Astrocyte (in vitro differentiated cells and primary cell): ENCODE results near the gene CHD3. TPM values are rescaled to one million over a fixed set of nuclear protein-coding genes. Genes with fewer than 3 reads are reported as not detected.

Source experiments
- DNase-seq: peaks from one replicate; pipeline ENCODE4 v3.0.0-alpha.2; 2010; ENCODE audit warnings: low read depth
- FAIRE-seq: peaks from 2 replicates; lab custom pipeline; 2011; peaks lifted over from hg19 to GRCh38; lab: Jason Lieb, UNC
- H2AFZ ChIP-seq: 2 replicates; pipeline ENCODE4 v1.6.0; 2012; ENCODE audit warnings: low read depth, low read length, inconsistent platforms
- H3K27ac ChIP-seq: 2 replicates; pipeline ENCODE4 v1.5.1; 2011; ENCODE audit warnings: low read depth, low read length, inconsistent platforms
- H3K27me3 ChIP-seq: 2 replicates; pipeline ENCODE4 v1.6.0; 2011; ENCODE audit warnings: low read length, inconsistent platforms; ENCODE audit not compliant: insufficient read depth
- H3K36me3 ChIP-seq: 2 replicates; pipeline ENCODE4 v1.5.1; 2011; ENCODE audit warnings: low read length, inconsistent platforms; ENCODE audit not compliant: insufficient read depth
- H3K4me1 ChIP-seq: 2 replicates; pipeline ENCODE4 v1.5.1; 2011; ENCODE audit warnings: low read length, inconsistent platforms; ENCODE audit not compliant: insufficient read depth
- H3K4me2 ChIP-seq: 2 replicates; pipeline ENCODE4 v1.6.0; 2012; ENCODE audit warnings: low read length, inconsistent platforms
- H3K4me3 ChIP-seq: 2 replicates; pipeline ENCODE4 v1.5.1; 2011; ENCODE audit warnings: low read depth, mild to moderate bottlenecking, low read length, inconsistent platforms; ENCODE audit not compliant: insufficient read depth
- H3K79me2 ChIP-seq: 2 replicates; pipeline ENCODE4 v1.6.0; 2012; ENCODE audit warnings: mild to moderate bottlenecking, low read length, inconsistent platforms; ENCODE audit not compliant: insufficient read depth
- H3K9ac ChIP-seq: 2 replicates; pipeline ENCODE4 v1.6.0; 2012; ENCODE audit warnings: mild to moderate bottlenecking, low read length, inconsistent platforms
- H3K9me3 ChIP-seq: 2 replicates; pipeline ENCODE4 v1.5.1; 2012; ENCODE audit warnings: low read depth, mild to moderate bottlenecking, low read length, inconsistent platforms; ENCODE audit not compliant: insufficient read depth
- H4K20me1 ChIP-seq: 2 replicates; pipeline ENCODE4 v1.6.0; 2012; ENCODE audit warnings: low read length, inconsistent platforms; ENCODE audit not compliant: insufficient read depth
- H3K27ac Mint-ChIP-seq: one replicate; pipeline ENCODE4 v1.8.0; 2021; ENCODE audit warnings: mild to moderate bottlenecking, mixed read lengths; ENCODE audit not compliant: unreplicated experiment
- H3K27me3 Mint-ChIP-seq: one replicate; pipeline ENCODE4 v1.8.0; 2021; ENCODE audit warnings: low read depth, mixed read lengths; ENCODE audit not compliant: unreplicated experiment
- H3K36me3 Mint-ChIP-seq: one replicate; pipeline ENCODE4 v1.8.0; 2021; ENCODE audit warnings: low read depth, mixed read lengths; ENCODE audit not compliant: unreplicated experiment
- H3K4me1 Mint-ChIP-seq: one replicate; pipeline ENCODE4 v1.8.0; 2021; ENCODE audit warnings: low read depth, mixed read lengths; ENCODE audit not compliant: unreplicated experiment
- H3K4me3 Mint-ChIP-seq: one replicate; pipeline ENCODE4 v1.8.0; 2021; ENCODE audit warnings: mild to moderate bottlenecking, moderate library complexity, mixed read lengths; ENCODE audit not compliant: unreplicated experiment
- H3K9me3 Mint-ChIP-seq: one replicate; pipeline ENCODE4 v1.8.0; 2021; ENCODE audit warnings: mild to moderate bottlenecking, mixed read lengths; ENCODE audit not compliant: unreplicated experiment
- EZH2 ChIP-seq: IDR thresholded peaks from 2 replicates; pipeline ENCODE4 v1.6.1; 2012; ENCODE audit warnings: mild to moderate bottlenecking, low read length, inconsistent platforms; ENCODE audit not compliant: insufficient read depth
- total RNA-seq: library from RNA; stranded (reverse); gene quantifications from 2 replicates; pipeline ENCODE4 v1.2.1, GENCODE V29; 2021
- TF ChIP-seq, protein P1 (sequence below): IDR thresholded peaks from 2 replicates; pipeline ENCODE4 v1.5.1; 2011; ENCODE audit warnings: low read depth, mild to moderate bottlenecking, inconsistent platforms, low read length, moderate library complexity; ENCODE audit not compliant: insufficient read depth

Gene CHD3
- total RNA-seq, 1 donor from 2014 or later = 111 TPM

DNA sequence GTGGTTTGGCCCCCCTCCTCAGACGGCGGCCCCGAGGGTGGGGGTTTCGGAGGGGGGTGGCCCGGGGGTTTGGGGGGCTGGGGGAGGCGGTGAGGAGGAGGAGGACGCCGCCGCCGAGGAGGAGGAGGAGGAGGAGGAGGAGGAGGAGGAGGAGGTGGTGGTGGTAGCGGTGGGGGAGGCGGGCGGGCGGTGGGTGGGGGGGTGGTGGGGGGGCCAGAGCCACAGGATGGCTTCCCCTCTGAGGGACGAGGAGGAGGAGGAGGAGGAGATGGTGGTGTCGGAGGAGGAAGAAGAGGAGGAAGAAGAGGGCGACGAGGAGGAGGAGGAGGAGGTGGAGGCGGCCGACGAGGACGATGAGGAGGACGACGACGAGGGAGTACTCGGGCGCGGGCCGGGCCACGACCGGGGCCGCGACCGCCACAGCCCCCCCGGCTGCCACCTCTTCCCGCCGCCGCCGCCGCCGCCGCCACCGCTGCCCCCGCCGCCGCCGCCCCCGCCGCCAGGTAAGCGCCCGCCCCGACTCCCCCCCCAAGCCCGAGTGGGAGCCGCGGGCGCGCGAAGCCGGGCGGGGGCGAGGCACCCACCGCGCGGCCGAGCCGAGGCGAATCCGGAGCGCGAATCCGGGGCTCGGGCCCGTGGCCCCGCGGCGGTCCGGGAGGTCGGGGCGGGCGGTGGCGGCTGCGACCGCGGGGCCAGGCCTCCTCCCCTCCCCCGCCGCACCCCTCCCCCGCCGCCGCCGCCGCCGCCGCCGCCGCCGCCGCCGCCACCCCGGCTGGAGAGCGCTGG is 3.8 kb upstream of the CHD3 start:
- Histone ChIP-seq H3K4me3 (peak overlapping the region; percentile 71), H3K4me2 (peak overlapping the region; percentile 96), H2AFZ (no peak overlapping the region), H3K79me2 (peaks cover 32% of the 10 kb centered on the region), H3K4me1 (peaks cover 35% of the 10 kb centered on the region), H3K9ac (peak overlapping the region; percentile 87), H4K20me1 (peaks cover 21% of the 10 kb centered on the region), H3K36me3 (peaks cover 14% of the 10 kb centered on the region), H3K27ac (peak overlapping the region; percentile 84), H3K9me3 (no peaks in the 10 kb centered on the region), H3K27me3 (no peaks in the 10 kb centered on the region)
- Mint-ChIP-seq H3K27ac (no peak overlapping the region), H3K27me3 (no peaks in the 10 kb centered on the region), H3K4me1 (no peaks in the 10 kb centered on the region), H3K4me3 (peak overlapping the region; percentile 81), H3K36me3 (peaks cover 3% of the 10 kb centered on the region), H3K9me3 (no peaks in the 10 kb centered on the region)
- no peak for FAIRE-seq
- DNase-seq = no peak
- TF ChIP-seq EZH2 = no peak
- TF ChIP-seq, protein P1, sequence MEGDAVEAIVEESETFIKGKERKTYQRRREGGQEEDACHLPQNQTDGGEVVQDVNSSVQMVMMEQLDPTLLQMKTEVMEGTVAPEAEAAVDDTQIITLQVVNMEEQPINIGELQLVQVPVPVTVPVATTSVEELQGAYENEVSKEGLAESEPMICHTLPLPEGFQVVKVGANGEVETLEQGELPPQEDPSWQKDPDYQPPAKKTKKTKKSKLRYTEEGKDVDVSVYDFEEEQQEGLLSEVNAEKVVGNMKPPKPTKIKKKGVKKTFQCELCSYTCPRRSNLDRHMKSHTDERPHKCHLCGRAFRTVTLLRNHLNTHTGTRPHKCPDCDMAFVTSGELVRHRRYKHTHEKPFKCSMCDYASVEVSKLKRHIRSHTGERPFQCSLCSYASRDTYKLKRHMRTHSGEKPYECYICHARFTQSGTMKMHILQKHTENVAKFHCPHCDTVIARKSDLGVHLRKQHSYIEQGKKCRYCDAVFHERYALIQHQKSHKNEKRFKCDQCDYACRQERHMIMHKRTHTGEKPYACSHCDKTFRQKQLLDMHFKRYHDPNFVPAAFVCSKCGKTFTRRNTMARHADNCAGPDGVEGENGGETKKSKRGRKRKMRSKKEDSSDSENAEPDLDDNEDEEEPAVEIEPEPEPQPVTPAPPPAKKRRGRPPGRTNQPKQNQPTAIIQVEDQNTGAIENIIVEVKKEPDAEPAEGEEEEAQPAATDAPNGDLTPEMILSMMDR = no peak

DNA sequence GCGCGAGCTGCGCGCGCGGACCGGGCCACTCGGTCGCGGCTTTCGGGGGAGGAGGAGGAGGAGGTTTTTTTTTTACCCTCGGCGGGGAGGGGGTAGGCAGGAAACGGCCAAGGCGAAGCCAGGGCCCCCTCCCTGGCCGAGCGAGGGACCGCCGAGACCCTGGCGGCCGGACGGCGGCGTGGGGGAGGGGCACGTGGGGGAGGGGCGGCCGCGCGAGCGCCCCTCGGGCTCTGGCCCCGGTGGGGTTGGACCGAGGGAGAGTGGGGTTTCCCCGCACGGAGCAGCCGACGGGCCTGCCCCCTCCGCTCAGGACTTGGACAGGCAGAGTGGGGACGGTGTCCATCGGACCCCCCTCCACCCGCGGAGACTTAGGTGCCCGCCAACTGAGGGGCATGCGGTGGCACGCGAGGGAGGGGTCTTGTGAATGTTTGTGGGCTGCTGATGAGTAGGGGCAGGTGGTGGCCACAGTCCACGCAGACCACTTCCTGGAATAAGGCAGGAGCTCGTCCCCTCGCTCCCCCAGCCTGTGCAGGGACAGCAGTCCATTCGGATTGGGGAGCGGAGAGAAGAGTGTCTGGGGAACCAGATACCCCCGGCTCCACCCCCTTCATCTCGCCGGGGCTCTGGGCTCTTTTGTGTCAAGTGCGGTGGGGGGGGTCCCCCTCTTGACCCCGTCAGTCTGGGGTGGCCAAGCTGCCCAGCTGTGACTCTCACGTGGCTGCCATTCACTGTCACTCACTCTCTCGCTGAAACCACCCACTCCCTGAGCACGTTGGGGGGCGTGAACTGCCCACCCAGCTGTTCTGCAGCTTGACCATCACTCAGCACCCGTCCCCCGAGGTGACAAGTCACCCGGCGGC is 3.0 kb upstream of the CHD3 start:
- Histone ChIP-seq H3K4me2 (peak overlapping the region; percentile 96), H3K4me1 (peaks cover 35% of the 10 kb centered on the region), H4K20me1 (peaks cover 28% of the 10 kb centered on the region), H3K79me2 (peaks cover 40% of the 10 kb centered on the region), H3K27me3 (no peaks in the 10 kb centered on the region), H3K36me3 (peaks cover 9% of the 10 kb centered on the region), H3K9ac (peak overlapping the region; percentile 87), H3K4me3 (peak overlapping the region; percentile 71), H2AFZ (peak overlapping the region; percentile 36), H3K9me3 (no peaks in the 10 kb centered on the region), H3K27ac (peak overlapping the region; percentile 84)
- no peak for DNase-seq
- H3K36me3 Mint-ChIP-seq = peaks cover 7% of the 10 kb centered on the region
- TF ChIP-seq, protein P1 = no peak
- TF ChIP-seq EZH2 = no peak
- no peak for FAIRE-seq
- no peaks in the 10 kb centered on the region for H3K4me1 Mint-ChIP-seq
- H3K4me3 Mint-ChIP-seq = no peak overlapping the region
- no peaks in the 10 kb centered on the region for H3K9me3 Mint-ChIP-seq
- no peak overlapping the region for H3K27ac Mint-ChIP-seq
- H3K27me3 Mint-ChIP-seq = no peaks in the 10 kb centered on the region
